MM.1S (cell line): ENCODE measurements around the gene TSPAN9.

Source experiments
- DNase-seq: peaks from one replicate; pipeline ENCODE4 v3.0.0-alpha.2; 2015
- H2AFZ ChIP-seq: fragments of 300-600 bp; sonication (generic); 2 replicates; pipeline ENCODE4 v1.6.0; 2016; ENCODE audit warnings: antibody characterized with exemption, low read length
- H3F3A ChIP-seq: fragments of 300-600 bp; sonication (generic); 2 replicates; pipeline ENCODE4 v1.6.1; 2016; ENCODE audit warnings: mild to moderate bottlenecking, antibody characterized with exemption, low read length, moderate library complexity, mixed read lengths; ENCODE audit not compliant: insufficient read depth
- H3K27ac ChIP-seq: fragments of 300-600 bp; sonication (generic); 2 replicates; pipeline ENCODE4 v1.5.1; 2016; ENCODE audit warnings: mild to moderate bottlenecking, low read length
- H3K27me3 ChIP-seq: fragments of 300-600 bp; sonication (generic); replicated peaks from 2 replicates; pipeline ENCODE4 v1.6.0; 2016; ENCODE audit warnings: low read length; ENCODE audit not compliant: insufficient read depth
- H3K36me3 ChIP-seq: fragments of 300-600 bp; sonication (generic); replicated peaks from 2 replicates; pipeline ENCODE4 v1.6.1; 2016; ENCODE audit warnings: mild to moderate bottlenecking, low read length, mixed read lengths; ENCODE audit not compliant: insufficient read depth
- H3K4me1 ChIP-seq: fragments of 300-600 bp; sonication (generic); 2 replicates; pipeline ENCODE4 v1.6.1; 2016; ENCODE audit warnings: low read length, mixed read lengths
- H3K4me2 ChIP-seq: fragments of 300-600 bp; sonication (generic); 2 replicates; pipeline ENCODE4 v1.6.0; 2016; ENCODE audit warnings: low read depth, low read length
- H3K4me3 ChIP-seq: fragments of 300-600 bp; sonication (generic); 2 replicates; pipeline ENCODE4 v1.5.1; 2016; ENCODE audit warnings: low read length, mixed read lengths
- H3K79me2 ChIP-seq: fragments of 300-600 bp; sonication (generic); 2 replicates; pipeline ENCODE4 v1.6.1; 2016; ENCODE audit warnings: mixed run types, low read length, mixed read lengths
- H3K9ac ChIP-seq: fragments of 300-600 bp; sonication (generic); 2 replicates; pipeline ENCODE4 v1.6.1; 2016; ENCODE audit warnings: low read length, mixed read lengths
- H3K9me2 ChIP-seq: fragments of 300-600 bp; sonication (generic); replicated peaks from 2 replicates; pipeline ENCODE4 v1.6.1; 2016; ENCODE audit warnings: mild to moderate bottlenecking, low read length, mixed read lengths; ENCODE audit not compliant: insufficient read depth
- H3K9me3 ChIP-seq: fragments of 300-600 bp; sonication (generic); replicated peaks from 2 replicates; pipeline ENCODE4 v1.6.1; 2016; ENCODE audit warnings: mild to moderate bottlenecking, low read length, mixed read lengths; ENCODE audit not compliant: insufficient read depth
- H4K20me1 ChIP-seq: fragments of 300-600 bp; sonication (generic); 2 replicates; pipeline ENCODE4 v1.6.1; 2016; ENCODE audit warnings: mild to moderate bottlenecking, low read length, moderate library complexity, mixed read lengths; ENCODE audit not compliant: insufficient read depth
- EZH2 ChIP-seq: fragments of 300-600 bp; sonication (generic); optimal IDR thresholded peaks from 2 replicates; pipeline ENCODE3; 2017; ENCODE audit warnings: low read depth, mild to moderate bottlenecking, antibody characterized with exemption, low read length, mixed read lengths
- EZH2phosphoT487 ChIP-seq: fragments of 300-600 bp; sonication (generic); IDR thresholded peaks from 2 replicates; pipeline ENCODE4 v1.6.1; 2018; ENCODE audit warnings: antibody characterized with exemption, low read length
- TF ChIP-seq, protein P1 (sequence below): fragments of 300-600 bp; sonication (generic); IDR thresholded peaks from 2 replicates; pipeline ENCODE4 v1.5.1; 2016; ENCODE audit warnings: antibody characterized with exemption, low read length, mixed read lengths

TSPAN9 gene

DNA sequence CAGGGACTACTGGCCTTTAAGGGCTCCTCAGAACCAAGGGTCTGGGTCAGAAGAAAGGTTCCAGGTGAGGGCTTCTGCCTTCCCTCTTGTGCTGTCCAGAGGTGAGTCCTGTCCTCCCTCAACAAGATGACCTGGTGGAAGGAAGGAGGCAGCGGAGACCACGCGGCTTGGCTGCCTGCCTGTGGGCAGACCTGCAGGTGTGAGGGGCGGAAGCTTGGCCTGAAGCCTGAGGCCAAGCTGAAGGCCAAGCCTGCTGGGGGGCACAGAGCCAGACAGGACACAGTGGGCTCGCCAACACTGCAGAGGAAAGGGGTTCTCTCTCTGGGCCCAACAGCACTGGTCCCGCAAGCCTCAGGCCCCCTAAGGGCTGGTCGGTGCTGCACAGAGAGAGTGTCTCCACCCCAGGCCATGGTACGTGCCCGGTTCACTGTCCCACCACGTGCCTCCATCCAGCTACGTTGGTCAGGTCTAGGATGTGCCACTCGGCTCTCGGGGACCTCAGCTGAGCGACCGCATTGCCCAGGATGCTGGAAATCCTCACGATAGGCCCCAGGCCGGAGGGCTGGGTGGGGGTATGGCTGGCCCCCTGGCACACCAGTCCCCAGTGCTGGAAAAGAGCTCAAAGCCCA, 243.8 kb downstream of the TSPAN9 start:
- DNase-seq: no peak
- Histone ChIP-seq H3K9me2 (no peaks in the 10 kb centered on the region), H3K4me3 (no peak overlapping the region), H3K4me2 (no peak overlapping the region), H3K36me3 (no peaks in the 10 kb centered on the region), H3K9ac (no peak overlapping the region), H3F3A (no peaks in the 10 kb centered on the region), H3K4me1 (no peaks in the 10 kb centered on the region), H3K9me3 (no peaks in the 10 kb centered on the region), H2AFZ (no peak overlapping the region), H3K27me3 (peaks cover 97% of the 10 kb centered on the region), H3K79me2 (no peaks in the 10 kb centered on the region), H3K27ac (no peak overlapping the region), H4K20me1 (no peaks in the 10 kb centered on the region)
- TF ChIP-seq EZH2phosphoT487: no peak
- no peak for TF ChIP-seq EZH2
- TF ChIP-seq, protein P1, sequence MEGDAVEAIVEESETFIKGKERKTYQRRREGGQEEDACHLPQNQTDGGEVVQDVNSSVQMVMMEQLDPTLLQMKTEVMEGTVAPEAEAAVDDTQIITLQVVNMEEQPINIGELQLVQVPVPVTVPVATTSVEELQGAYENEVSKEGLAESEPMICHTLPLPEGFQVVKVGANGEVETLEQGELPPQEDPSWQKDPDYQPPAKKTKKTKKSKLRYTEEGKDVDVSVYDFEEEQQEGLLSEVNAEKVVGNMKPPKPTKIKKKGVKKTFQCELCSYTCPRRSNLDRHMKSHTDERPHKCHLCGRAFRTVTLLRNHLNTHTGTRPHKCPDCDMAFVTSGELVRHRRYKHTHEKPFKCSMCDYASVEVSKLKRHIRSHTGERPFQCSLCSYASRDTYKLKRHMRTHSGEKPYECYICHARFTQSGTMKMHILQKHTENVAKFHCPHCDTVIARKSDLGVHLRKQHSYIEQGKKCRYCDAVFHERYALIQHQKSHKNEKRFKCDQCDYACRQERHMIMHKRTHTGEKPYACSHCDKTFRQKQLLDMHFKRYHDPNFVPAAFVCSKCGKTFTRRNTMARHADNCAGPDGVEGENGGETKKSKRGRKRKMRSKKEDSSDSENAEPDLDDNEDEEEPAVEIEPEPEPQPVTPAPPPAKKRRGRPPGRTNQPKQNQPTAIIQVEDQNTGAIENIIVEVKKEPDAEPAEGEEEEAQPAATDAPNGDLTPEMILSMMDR: no peak

DNA sequence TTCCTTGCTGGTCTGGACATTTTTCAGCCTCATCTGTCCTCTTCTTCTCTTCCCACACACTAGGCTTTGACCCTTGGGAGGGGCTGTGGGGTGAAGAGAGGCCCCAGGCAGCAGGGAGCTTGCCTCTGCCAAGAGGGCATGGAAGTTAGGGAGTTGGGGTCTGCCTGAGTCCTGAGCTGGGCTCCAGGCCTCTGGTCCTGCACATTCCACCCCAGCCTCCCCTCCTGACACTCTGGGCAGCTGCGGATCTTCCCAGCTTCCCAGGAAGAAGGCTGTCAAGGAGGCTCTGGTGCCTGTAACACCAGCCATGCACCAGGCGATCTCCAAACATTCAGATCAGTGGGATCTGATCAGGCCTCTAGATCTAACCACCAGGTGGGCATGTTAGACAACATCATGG, 244.7 kb downstream of the TSPAN9 start:
- H3K9me2 ChIP-seq: no peaks in the 10 kb centered on the region
- no peaks in the 10 kb centered on the region for H3K9me3 ChIP-seq
- H3K4me2 ChIP-seq: no peak overlapping the region
- DNase-seq: no peak
- H3K9ac ChIP-seq: no peak overlapping the region
- H3K4me1 ChIP-seq: no peaks in the 10 kb centered on the region
- H3K36me3 ChIP-seq: no peaks in the 10 kb centered on the region
- TF ChIP-seq, protein P1: no peak
- TF ChIP-seq EZH2phosphoT487 (no peak), EZH2 (no peak)
- H3K27ac ChIP-seq: no peak overlapping the region
- no peak overlapping the region for H2AFZ ChIP-seq
- no peak overlapping the region for H3K4me3 ChIP-seq
- H3F3A ChIP-seq: no peaks in the 10 kb centered on the region
- peaks cover 97% of the 10 kb centered on the region for H3K27me3 ChIP-seq
- H3K79me2 ChIP-seq: no peaks in the 10 kb centered on the region
- no peaks in the 10 kb centered on the region for H4K20me1 ChIP-seq

DNA sequence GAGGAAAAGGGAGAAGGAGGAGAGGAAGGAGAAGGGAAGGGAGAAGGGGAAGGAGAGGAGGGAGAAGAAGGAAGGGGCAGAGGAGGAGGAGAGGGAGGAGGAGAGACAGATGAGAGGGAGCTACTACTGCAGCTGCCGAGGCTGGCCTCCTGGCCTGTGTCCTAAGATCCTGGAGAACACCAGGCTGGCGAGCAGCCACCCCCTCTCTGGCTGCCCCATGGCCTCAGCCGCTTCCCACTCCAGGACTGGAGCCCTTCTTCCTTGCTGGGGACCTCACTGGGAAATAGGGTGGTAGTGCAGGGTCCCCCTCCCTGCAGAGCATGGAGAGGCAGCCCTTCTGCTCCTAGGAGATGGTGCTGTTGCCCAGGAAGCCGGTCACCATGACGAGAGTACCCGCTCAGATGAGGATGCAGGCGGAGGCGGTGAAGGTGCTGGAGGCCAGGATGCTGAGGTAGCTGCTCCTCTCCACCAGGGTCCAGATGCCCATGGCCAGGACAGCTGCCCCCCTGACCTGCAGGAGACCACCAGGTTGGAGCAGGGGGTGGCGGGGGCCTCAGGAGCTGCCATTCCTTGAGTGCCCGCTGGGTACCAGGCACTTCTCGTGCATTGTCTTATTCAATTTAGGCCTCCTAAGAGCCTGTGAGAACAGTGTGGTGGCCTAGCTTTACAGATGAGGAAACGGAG, 246.0 kb downstream of the TSPAN9 start:
- H3K4me2 ChIP-seq: no peak overlapping the region
- no peak overlapping the region for H3K9ac ChIP-seq
- no peaks in the 10 kb centered on the region for H3K4me1 ChIP-seq
- no peak for DNase-seq
- no peaks in the 10 kb centered on the region for H3F3A ChIP-seq
- no peaks in the 10 kb centered on the region for H3K36me3 ChIP-seq
- H4K20me1 ChIP-seq: no peaks in the 10 kb centered on the region
- H3K27me3 ChIP-seq: peaks cover 97% of the 10 kb centered on the region
- H3K27ac ChIP-seq: no peak overlapping the region
- H2AFZ ChIP-seq: no peak overlapping the region
- no peaks in the 10 kb centered on the region for H3K79me2 ChIP-seq
- TF ChIP-seq EZH2 (no peak), EZH2phosphoT487 (no peak)
- TF ChIP-seq, protein P1: no peak
- no peak overlapping the region for H3K4me3 ChIP-seq
- no peaks in the 10 kb centered on the region for H3K9me2 ChIP-seq
- no peaks in the 10 kb centered on the region for H3K9me3 ChIP-seq
